Measurements from ENCODE around the gene HMGB2. TPM values are rescaled to one million over a fixed set of nuclear protein-coding genes. Genes with fewer than 3 reads are reported as not detected.
A peak's percentile ranks its signal among the peaks of the same experiment; 100 is the strongest.

HMGB2 gene
- total RNA-seq, 1 donor from 2014 or later: 98.4 TPM

DNA sequence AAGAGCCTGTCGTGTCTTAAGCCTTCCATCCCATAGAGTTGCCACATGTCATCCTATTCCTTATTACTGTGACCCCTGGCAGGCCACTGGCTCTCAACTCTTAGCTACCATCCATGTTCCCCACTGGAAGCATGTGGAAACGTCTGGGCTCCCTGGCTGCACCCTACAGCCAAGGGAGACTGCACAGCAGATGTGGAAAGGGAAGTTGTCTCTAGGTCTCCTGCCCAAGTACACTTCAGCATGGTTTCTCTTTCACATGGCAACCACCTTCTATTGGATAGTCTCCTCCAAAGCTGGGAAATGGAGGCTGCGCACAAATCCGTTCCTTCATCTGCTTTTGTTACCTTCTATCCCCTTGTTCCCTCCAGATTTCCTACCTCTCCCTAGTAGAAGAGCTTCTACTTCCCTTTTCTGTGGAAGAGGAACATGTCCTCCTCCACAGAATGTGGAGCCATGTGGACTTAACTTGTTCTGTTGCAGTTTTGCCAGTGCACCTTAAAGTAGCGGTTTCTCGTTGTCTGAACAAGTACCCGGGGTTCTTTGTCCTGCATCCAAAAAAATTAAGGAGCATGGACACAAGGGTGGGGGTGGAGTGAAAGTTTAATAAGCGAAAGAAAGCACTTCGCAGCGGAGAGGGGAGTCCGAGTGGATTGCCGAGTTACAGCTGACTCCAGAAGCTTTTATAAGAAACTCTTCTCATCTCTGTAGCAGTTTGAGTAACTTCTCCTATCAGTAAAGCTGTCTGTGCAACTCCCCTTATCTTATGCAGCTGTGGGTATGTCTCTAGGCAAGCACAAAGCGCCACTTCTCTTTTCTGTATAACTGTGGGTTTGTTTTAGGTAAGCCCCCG is 52.5 kb downstream of the HMGB2 start:
- Mint-ChIP-seq H3K36me3 (peaks cover 20% of the 10 kb centered on the region), H3K4me3 (peak overlapping the region; percentile 13), H3K27me3 (ENCODE audit: low read depth) (no peaks in the 10 kb centered on the region), H3K9me3 (peaks cover 34% of the 10 kb centered on the region), H3K4me1 (peaks cover 9% of the 10 kb centered on the region), H3K27ac (no peak overlapping the region)
- DNase-seq (ENCODE audit: low spot score in 2 of 2, unreplicated experiment in 2 of 2): no peak
- TF ChIP-seq, protein P1, sequence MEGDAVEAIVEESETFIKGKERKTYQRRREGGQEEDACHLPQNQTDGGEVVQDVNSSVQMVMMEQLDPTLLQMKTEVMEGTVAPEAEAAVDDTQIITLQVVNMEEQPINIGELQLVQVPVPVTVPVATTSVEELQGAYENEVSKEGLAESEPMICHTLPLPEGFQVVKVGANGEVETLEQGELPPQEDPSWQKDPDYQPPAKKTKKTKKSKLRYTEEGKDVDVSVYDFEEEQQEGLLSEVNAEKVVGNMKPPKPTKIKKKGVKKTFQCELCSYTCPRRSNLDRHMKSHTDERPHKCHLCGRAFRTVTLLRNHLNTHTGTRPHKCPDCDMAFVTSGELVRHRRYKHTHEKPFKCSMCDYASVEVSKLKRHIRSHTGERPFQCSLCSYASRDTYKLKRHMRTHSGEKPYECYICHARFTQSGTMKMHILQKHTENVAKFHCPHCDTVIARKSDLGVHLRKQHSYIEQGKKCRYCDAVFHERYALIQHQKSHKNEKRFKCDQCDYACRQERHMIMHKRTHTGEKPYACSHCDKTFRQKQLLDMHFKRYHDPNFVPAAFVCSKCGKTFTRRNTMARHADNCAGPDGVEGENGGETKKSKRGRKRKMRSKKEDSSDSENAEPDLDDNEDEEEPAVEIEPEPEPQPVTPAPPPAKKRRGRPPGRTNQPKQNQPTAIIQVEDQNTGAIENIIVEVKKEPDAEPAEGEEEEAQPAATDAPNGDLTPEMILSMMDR (IDR thresholded peaks at IDR 0.05; ENCODE audit: unreplicated experiment): no peak

Other genes with a start within 250 kb of the HMGB2 start
- gene GALNT7, start 165.5 kb downstream of the HMGB2 start, total RNA-seq: 35.8 to 38.8 TPM (median 36.7 TPM) in 3 replicates
- gene SAP30, start 36.6 kb upstream of the HMGB2 start, total RNA-seq: 13.6 to 16.8 TPM (median 15.4 TPM) in 3 replicates
- 0.42 to 0.47 TPM (median 0.44 TPM) in 3 replicates for gene SCRG1, start 64.8 kb upstream of the HMGB2 start, total RNA-seq
- gene HAND2, start 195.9 kb upstream of the HMGB2 start, total RNA-seq: 32.8 to 34.3 TPM (median 33.3 TPM) in 3 replicates

Measured in mesothelial cell of epicardium (in vitro differentiated cells).